K562 (cell line): ENCODE measurements around the gene MROH2B. TPM values are rescaled to one million over a fixed set of nuclear protein-coding genes. Genes with fewer than 3 reads are reported as not detected.

Source experiments
- ATAC-seq: fragments of 200-7000 bp; cut with Tn5 transposase; 3 replicates; pipeline ENCODE4 v1.9.1; 2020; ENCODE audit warnings: moderate library complexity
- BruUV-seq: library from RNA; stranded (reverse); fragments of 400-500 nt; replicated peaks from 2 replicates; lab custom pipeline; 2021; lab: Mats Ljungman, UMichigan
- CTCF ChIA-PET: fragments of 300-600 bp; formaldehyde crosslinking; extraction: SDS; loops from one replicate; lab custom pipeline; 2021; ENCODE audit warnings: low intra/inter-chr PET ratio; lab: Yijun Ruan, JAX
- POLR2A ChIA-PET: fragments of 300-600, 350-650 bp; sonication (Branson Sonifier 250); formaldehyde crosslinking; extraction: SDS; loops from one replicate; lab custom pipeline; 2021; ENCODE audit warnings: antibody characterized with exemption, inconsistent platforms; lab: Yijun Ruan, JAX
- DNase-seq, 4 experiments: peaks; one replicate each; pipeline versions ENCODE4 v3.0.0 to v3.0.0-alpha.2; 2011 to 2018; ENCODE audit warnings: low spot score in 3 of 4, mixed read lengths in 3 of 4; ENCODE audit errors: extremely low read depth in 1 of 4
- FAIRE-seq: peaks from 2 replicates; lab custom pipeline; 2011; peaks lifted over from hg19 to GRCh38; lab: Jason Lieb, UNC
- H2AFZ ChIP-seq: 2 replicates; pipeline ENCODE4 v1.6.0; 2011; ENCODE audit warnings: low read depth, low read length, control low read depth, inconsistent platforms
- H3K27ac ChIP-seq: fragments of 200-600 bp; 3 replicates; pipeline ENCODE4 v1.8.0; 2011; ENCODE audit warnings: low read depth, mild to moderate bottlenecking, control low read depth, inconsistent platforms, low read length, moderate library complexity, mixed read lengths; ENCODE audit errors: extremely low read depth
- H3K27me3 ChIP-seq, 2 experiments: fragments of 300-600 bp in 1 of 2; 2 replicates in 1 of 2; 3 replicates in 1 of 2; pipeline versions ENCODE4 v1.6.0 to v1.8.0; 2011; ENCODE audit warnings: inconsistent platforms in 2 of 2, low read length in 2 of 2, mild to moderate bottlenecking in 1 of 2, mixed read lengths in 1 of 2, moderate library complexity in 1 of 2; ENCODE audit not compliant: control insufficient read depth in 2 of 2, insufficient read depth in 2 of 2
- H3K36me3 ChIP-seq: fragments of 300-600 bp; 3 replicates; pipeline ENCODE4 v1.8.0; 2011; ENCODE audit warnings: mild to moderate bottlenecking, low read length, inconsistent platforms; ENCODE audit not compliant: control insufficient read depth, insufficient read depth
- H3K4me1 ChIP-seq, 2 experiments: fragments of 200-600 bp in 1 of 2; replicated peaks in 1 of 2; 2 replicates in 1 of 2; 3 replicates in 1 of 2; pipeline versions ENCODE4 v1.5.1 to v1.8.0; 2011; ENCODE audit warnings: inconsistent platforms in 2 of 2, low read length in 2 of 2, mild to moderate bottlenecking in 1 of 2, mixed read lengths in 1 of 2, moderate library complexity in 1 of 2; ENCODE audit not compliant: control insufficient read depth in 2 of 2, insufficient read depth in 2 of 2
- H3K4me2 ChIP-seq: 2 replicates; pipeline ENCODE4 v1.6.1; 2011; ENCODE audit warnings: low read length, control low read depth, inconsistent platforms, mixed read lengths; ENCODE audit not compliant: insufficient read depth
- H3K4me3 ChIP-seq: fragments of 200-600 bp; sonication (generic), shearing (Covaris generic); 2 replicates; pipeline ENCODE4 v1.5.1; 2016; ENCODE audit warnings: control low read depth, inconsistent platforms
- H3K79me2 ChIP-seq: fragments of 200-600 bp; 3 replicates; pipeline ENCODE4 v1.8.0; 2011; ENCODE audit warnings: low read length, inconsistent platforms; ENCODE audit not compliant: control insufficient read depth, insufficient read depth
- H3K9ac ChIP-seq, 2 experiments: 2 replicates each; pipeline versions ENCODE4 v1.6.0 to v1.6.1; 2011; ENCODE audit warnings: low read depth in 2 of 2, low read length in 2 of 2, control low read depth in 1 of 2, inconsistent platforms in 1 of 2, mild to moderate bottlenecking in 1 of 2, mixed read lengths in 1 of 2; ENCODE audit not compliant: insufficient read depth in 1 of 2
- H3K9me1 ChIP-seq: one replicate; pipeline ENCODE4 v1.6.0; 2011; ENCODE audit warnings: inconsistent platforms, mild to moderate bottlenecking, low read length, moderate library complexity; ENCODE audit not compliant: control insufficient read depth, insufficient read depth
- H3K9me3 ChIP-seq: replicated peaks from 2 replicates; pipeline ENCODE4 v1.5.1; 2011; ENCODE audit warnings: low read depth, low read length, inconsistent platforms; ENCODE audit not compliant: control insufficient read depth, insufficient read depth
- H4K20me1 ChIP-seq: replicated peaks from 2 replicates; pipeline ENCODE4 v1.6.1; 2011; ENCODE audit warnings: low read length, inconsistent platforms, mixed read lengths; ENCODE audit not compliant: control insufficient read depth, insufficient read depth
- BRD4 ChIP-seq: fragments of 200-600 bp; sonication (generic); IDR thresholded peaks from 2 replicates; pipeline ENCODE4 v1.6.1; 2017; ENCODE audit warnings: inconsistent platforms
- C11orf30 ChIP-seq: fragments of 450-650 bp; IDR thresholded peaks from 2 replicates; pipeline ENCODE4 v1.6.1; 2016; ENCODE audit warnings: low read depth, mild to moderate bottlenecking
- CC2D1A ChIP-seq: fragments of 450-650 bp; IDR thresholded peaks from 2 replicates; pipeline ENCODE4 v1.6.1; 2017; ENCODE audit warnings: mild to moderate bottlenecking
- CREB1 ChIP-seq, 2 experiments: sonication (generic) in 1 of 2; formaldehyde crosslinking in 1 of 2; IDR thresholded peaks; 2 replicates each; pipeline versions ENCODE4 v1.6.1 to v1.8.0; 2012 to 2022; ENCODE audit warnings: inconsistent platforms in 1 of 2, mild to moderate bottlenecking in 1 of 2, missing genetic modification reagents in 1 of 2, moderate library complexity in 1 of 2
- DPF2 ChIP-seq: fragments of 450-650 bp; IDR thresholded peaks from 2 replicates; pipeline ENCODE4 v1.6.1; 2016
- HNRNPLL ChIP-seq: fragments of 200-400 bp; formaldehyde crosslinking; IDR thresholded peaks from 2 replicates; pipeline ENCODE4 v1.6.1; 2017; ENCODE audit warnings: low read length, low read depth, mild to moderate bottlenecking; ENCODE audit not compliant: poor library complexity, severe bottlenecking
- LCOR ChIP-seq: sonication (generic); formaldehyde crosslinking; IDR thresholded peaks from 2 replicates; pipeline ENCODE4 v1.8.0; 2022; ENCODE audit warnings: mild to moderate bottlenecking, missing genetic modification reagents
- MTA3 ChIP-seq: fragments of 450-650 bp; formaldehyde crosslinking; IDR thresholded peaks from 2 replicates; pipeline ENCODE4 v1.6.1; 2017; ENCODE audit warnings: mild to moderate bottlenecking, borderline replicate concordance
- MYNN ChIP-seq, 2 experiments: sonication (generic); formaldehyde crosslinking in 1 of 2; IDR thresholded peaks; 2 replicates each; pipeline versions ENCODE4 v1.5.0 to v1.6.1; 2016 to 2020; ENCODE audit warnings: antibody characterized with exemption in 1 of 2, missing genetic modification reagents in 1 of 2
- NFIX ChIP-seq: fragments of 250-450 bp; sonication (Bioruptor Pico); IDR thresholded peaks from 2 replicates; pipeline ENCODE4 v1.4.0; 2020; ENCODE audit warnings: low read depth, mild to moderate bottlenecking, moderate library complexity
- RAD51 ChIP-seq: fragments of 450-650 bp; IDR thresholded peaks from 2 replicates; pipeline ENCODE4 v1.7.1; 2016; ENCODE audit warnings: low read depth, mild to moderate bottlenecking, borderline replicate concordance
- SETDB1 ChIP-seq: IDR thresholded peaks from one replicate; pipeline ENCODE4 v1.6.1; 2012; ENCODE audit warnings: low read length, control low read depth, inconsistent platforms
- SUPT5H ChIP-seq: fragments of 450-650 bp; IDR thresholded peaks from 2 replicates; pipeline ENCODE4 v1.6.1; 2016
- U2AF1 ChIP-seq: fragments of 200-400 bp; formaldehyde crosslinking; optimal IDR thresholded peaks from 2 replicates; pipeline ENCODE3; 2017; ENCODE audit warnings: mild to moderate bottlenecking, low read depth, low read length, moderate library complexity
- ZBTB8A ChIP-seq: fragments of 450-650 bp; IDR thresholded peaks from 2 replicates; pipeline ENCODE4 v1.6.1; 2018; ENCODE audit warnings: mild to moderate bottlenecking, moderate library complexity; ENCODE audit not compliant: partially characterized antibody
- ZNF143 ChIP-seq: sonication (generic); formaldehyde crosslinking; IDR thresholded peaks from 2 replicates; pipeline ENCODE4 v1.9.0; 2022; ENCODE audit warnings: mild to moderate bottlenecking, missing genetic modification reagents
- ZNF316 ChIP-seq: fragments of 450-650 bp; IDR thresholded peaks from 2 replicates; pipeline ENCODE4 v1.6.1; 2016
- ZNF707 ChIP-seq: fragments of 250-450 bp; sonication (Bioruptor Pico); conservative IDR thresholded peaks from 2 replicates; pipeline ENCODE4 v1.8.0; 2022; ENCODE audit warnings: inconsistent platforms, mild to moderate bottlenecking, moderate library complexity
- WGBS: fragments of 100-300 bp; shearing (Covaris generic); methylation state at CpG from one replicate; pipeline ENCODE4 v1.1.6; 2016; ENCODE audit warnings: low coverage, mixed read lengths; ENCODE audit not compliant: insufficient coverage; ENCODE audit errors: missing lambda C conversion rate; 5-methylcytosine and 5-hydroxymethylcytosine counted together
- in situ Hi-C: fragments of 300-500 bp; cut with MboI; formaldehyde crosslinking; loops from 4 replicates; pipeline ENCODE4 v1.15.0; 2018; ENCODE audit warnings: inconsistent platforms, mixed read lengths
- intact Hi-C: fragments of 100-400 bp; cut with micrococcal nuclease; formaldehyde crosslinking; loops from 2 replicates; pipeline ENCODE4 v1.14.2; 2022
- polyA plus RNA-seq, 8 experiments: library from polyadenylated mRNA; depleted of rRNA in 4 of 8; stranded (reverse) in 5 of 8; unstranded in 3 of 8; fragments of >200 nt; fragmentation: Nextera tagmentation in 2 of 8; fragmentation: Illumina TruSeq in 1 of 8; extraction: Ambion mirVana in 2 of 8; extraction: Trizol in 1 of 8; gene quantifications; 2 replicates each; pipeline versions ENCODE4 v1.2.1 to v1.2.3, GENCODE V29; 2011 to 2014; ENCODE audit warnings: inconsistent platforms in 1 of 8, missing spikeins in 1 of 8
- total RNA-seq, 7 experiments: library from RNA; depleted of rRNA in 6 of 7; stranded (reverse); fragments of >200 nt in 6 of 7; fragmentation: Illumina TruSeq in 2 of 7; extraction: Trizol in 2 of 7; gene quantifications; 2 replicates each; pipeline versions ENCODE4 v1.2.1 to v1.2.3, GENCODE V29; 2011 to 2021; ENCODE audit warnings: low replicate concordance in 1 of 7

The MROH2B gene
- total and polyA plus RNA-seq, 9 of the 15 experiments (the other 6 are each of a cell fraction or from before 2014, with no cell fraction given) = not detected

DNA sequence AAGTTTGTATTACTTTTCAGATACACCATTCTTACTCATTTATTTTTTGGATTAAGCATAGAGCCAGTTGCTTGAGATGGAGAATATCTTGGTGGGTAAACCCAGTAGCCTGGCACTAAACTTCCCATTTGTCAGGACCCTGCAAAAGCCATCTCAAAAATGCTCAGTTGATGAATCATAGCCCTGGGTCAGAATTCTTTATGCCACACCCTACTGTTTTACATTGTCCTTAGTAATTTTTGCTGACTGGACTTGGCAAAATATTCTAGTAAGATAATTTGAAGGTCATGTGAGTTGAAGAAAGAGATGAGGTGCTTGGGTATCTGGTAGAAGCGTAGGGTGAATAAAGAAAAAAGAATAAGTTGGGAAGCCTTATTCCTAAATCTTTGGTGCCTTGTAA is 111.1 kb downstream of the MROH2B start:
- Histone ChIP-seq H3K9me1 (no peaks in the 10 kb centered on the region), H3K4me3 (no peak overlapping the region), H3K27ac (no peak overlapping the region), H3K4me1 (no peaks in the 10 kb centered on the region), H4K20me1 (no peaks in the 10 kb centered on the region), H3K27me3 (no peaks in the 10 kb centered on the region), H3K36me3 (no peaks in the 10 kb centered on the region), H3K79me2 (no peaks in the 10 kb centered on the region), H3K4me2 (no peak overlapping the region), H3K9ac (no peak overlapping the region), H2AFZ (no peak overlapping the region), H3K9me3 (no peaks in the 10 kb centered on the region)
- DNase-seq (no peak), ATAC-seq (no peak), FAIRE-seq (no peak)
- in situ Hi-C loops (no loop called here), intact Hi-C loops (no loop called here)
- ChIA-PET CTCF (no interaction called here), POLR2A (interaction anchor here (0.7 kb wide), 1 partner anchor 1681 kb away, joined by 3 read pairs; no protein-coding TSS in a partner anchor)
- 0% methylated on average over 1 of the region's 1 CpG for WGBS
- BruUV-seq = no TSS peak
- TF ChIP-seq ZNF316 = peak; percentile 36; the same call in 1 of the 2 replicates
- TF ChIP-seq RAD51 = no peak
- TF ChIP-seq C11orf30 = peak; percentile 7; the same call in 1 of the 2 replicates

DNA sequence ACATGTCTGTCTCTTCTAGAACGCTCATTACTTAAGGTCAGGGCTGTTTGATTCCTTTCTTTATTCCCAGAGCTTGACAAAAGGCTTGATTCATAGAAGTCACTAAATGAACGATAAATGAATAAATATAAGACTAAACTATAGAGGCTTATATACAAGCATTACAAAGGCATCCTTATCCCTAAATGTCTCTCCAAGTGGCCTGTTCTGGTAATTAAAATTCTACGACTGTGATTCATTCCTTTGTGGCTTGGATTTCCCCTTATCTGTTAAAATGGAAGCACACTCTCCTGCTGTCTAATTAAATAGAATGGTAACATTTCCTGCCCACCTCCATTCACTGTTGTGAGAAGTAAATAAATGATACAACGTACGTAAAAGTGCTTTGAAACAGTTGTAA is 112.3 kb downstream of the MROH2B start:
- BruUV-seq = no TSS peak
- DNase-seq (no peak), FAIRE-seq (no peak), ATAC-seq (no peak)
- in situ Hi-C loops = no loop called here
- no peak overlapping the region for H3K27ac ChIP-seq
- H4K20me1 ChIP-seq = no peaks in the 10 kb centered on the region
- no peaks in the 10 kb centered on the region for H3K36me3 ChIP-seq
- no peak overlapping the region for H2AFZ ChIP-seq
- H3K4me1 ChIP-seq = no peaks in the 10 kb centered on the region
- H3K79me2 ChIP-seq = no peaks in the 10 kb centered on the region
- no peaks in the 10 kb centered on the region for H3K9me3 ChIP-seq
- intact Hi-C loops = no loop called here
- H3K4me2 ChIP-seq = no peak overlapping the region
- 0% methylated on average over 5 of the region's 5 CpGs for WGBS
- CTCF ChIA-PET = no interaction called here
- no peaks in the 10 kb centered on the region for H3K9me1 ChIP-seq
- POLR2A ChIA-PET = no interaction called here
- H3K9ac ChIP-seq = no peak overlapping the region
- no peak overlapping the region for H3K4me3 ChIP-seq
- H3K27me3 ChIP-seq = no peaks in the 10 kb centered on the region
- TF ChIP-seq U2AF1 (no peak), SETDB1 (no peak), DPF2 (no peak), MTA3 (no peak), CC2D1A (no peak), ZBTB8A (no peak), BRD4 (no peak), LCOR (no peak), CREB1 (IDR thresholded peaks at IDR 0.05) (no peak), CREB1 (CRISPR knock-in tag; IDR thresholded peaks at IDR 0.05) (no peak), SUPT5H (no peak), ZNF143 (no peak), HNRNPLL (no peak), MYNN (IDR thresholded peaks at IDR 0.05) (no peak), MYNN (CRISPR knock-in tag; IDR thresholded peaks at IDR 0.05) (no peak), ZNF316 (no peak), ZNF707 (CRISPR knock-in tag) (no peak), NFIX (CRISPR knock-in tag) (no peak)
